ENCODE measurements around the gene GLRA1.

The GLRA1 gene

GRCh38 chr5:151947931-151948608, 23.4 kb upstream of the GLRA1 start:
- DNase-seq (ENCODE audit: low read depth): no peak
- no peak overlapping the region for H3K4me3 ChIP-seq (replicated peaks; ENCODE audit: low read depth, low read length)
- TF ChIP-seq CTCF (IDR thresholded peaks at IDR 0.05; ENCODE audit: low read length, missing control alignments): no peak

GRCh38 chr5:151937851-151938250, 13.2 kb upstream of the GLRA1 start:
- no peak for DNase-seq (ENCODE audit: low read depth)
- H3K4me3 ChIP-seq (replicated peaks; ENCODE audit: low read depth, low read length): no peak overlapping the region
- TF ChIP-seq CTCF (IDR thresholded peaks at IDR 0.05; ENCODE audit: low read length, missing control alignments): no peak

GRCh38 chr5:151935135-151935695, 10.6 kb upstream of the GLRA1 start:
- no peak for DNase-seq (ENCODE audit: low read depth)
- TF ChIP-seq CTCF (IDR thresholded peaks at IDR 0.05; ENCODE audit: low read length, missing control alignments): no peak
- H3K4me3 ChIP-seq (replicated peaks; ENCODE audit: low read depth, low read length): no peak overlapping the region

GRCh38 chr5:151931260-151931659, 6.6 kb upstream of the GLRA1 start:
- no peak overlapping the region for H3K4me3 ChIP-seq (replicated peaks; ENCODE audit: low read depth, low read length)
- no peak for DNase-seq (ENCODE audit: low read depth)
- TF ChIP-seq CTCF (IDR thresholded peaks at IDR 0.05; ENCODE audit: low read length, missing control alignments): no peak

- TF ChIP-seq CTCF (IDR thresholded peaks at IDR 0.05; ENCODE audit: low read length, missing control alignments): no peak
- no peak for DNase-seq (ENCODE audit: low read depth)
- H3K4me3 ChIP-seq (replicated peaks; ENCODE audit: low read depth, low read length): no peak overlapping the region
These were observed 1.5 kb upstream of the GLRA1 start for GRCh38 chr5:151926188-151926587.

GRCh38 chr5:151925340-151925739, 689 bp upstream of the GLRA1 start:
- DNase-seq (ENCODE audit: low read depth): no peak
- TF ChIP-seq CTCF (IDR thresholded peaks at IDR 0.05; ENCODE audit: low read length, missing control alignments): no peak
- no peak overlapping the region for H3K4me3 ChIP-seq (replicated peaks; ENCODE audit: low read depth, low read length)

Measured in fibroblast of pulmonary artery (primary cell).